Measurements from ENCODE around the gene ADAM23. TPM values are rescaled to one million over a fixed set of nuclear protein-coding genes. Genes with fewer than 3 reads are reported as not detected.

The ADAM23 gene
- total and polyA plus RNA-seq, 2 experiments from 2014 or later: 11.8 to 15.9 TPM

GRCh38 chr2:206422493-206422892 lies 20.8 kb upstream of the ADAM23 start:
- H3K4me2 ChIP-seq: no peak overlapping the region
- Mint-ChIP-seq H3K27me3 (ENCODE audit: insufficient read depth, low read depth, poor library complexity) (peaks cover 5% of the 10 kb centered on the region), H3K4me1 (no peaks in the 10 kb centered on the region), H3K27ac (no peak overlapping the region), H3K36me3 (ENCODE audit: low read depth) (peaks cover 10% of the 10 kb centered on the region), H3K9me3 (peaks cover 19% of the 10 kb centered on the region), H3K4me3 (no peak overlapping the region)
- H3K27ac ChIP-seq (ENCODE audit: low read depth): no peak overlapping the region
- no peaks in the 10 kb centered on the region for H3F3A ChIP-seq (replicated peaks; ENCODE audit: low read depth)
- H3K36me3 ChIP-seq (ENCODE audit: insufficient read depth): no peaks in the 10 kb centered on the region; the same call in 1 of the 2 replicates
- H2AFZ ChIP-seq: peak overlapping the region; percentile 2; the same call in 1 of the 2 replicates
- H3K27me3 ChIP-seq (ENCODE audit: insufficient read depth): no peaks in the 10 kb centered on the region
- 0 out of 2 replicates have a peak, but pooled peaks cover 15% of the 10 kb centered on the region for H3K9me2 ChIP-seq (ENCODE audit: insufficient read depth)
- no peak overlapping the region for H3K4me3 ChIP-seq
- no peak for DNase-seq (ENCODE audit: low spot score)
- no peaks in the 10 kb centered on the region for H3K79me2 ChIP-seq (replicated peaks; ENCODE audit: insufficient read depth)
- no peaks in the 10 kb centered on the region for H4K20me1 ChIP-seq (replicated peaks; ENCODE audit: insufficient read depth)
- TF ChIP-seq ZNF114 (CRISPR knock-in tag; IDR thresholded peaks at IDR 0.05) (no peak), ZNF331 (CRISPR knock-in tag; IDR thresholded peaks at IDR 0.05; ENCODE audit: low read depth) (no peak), NANOG (IDR thresholded peaks at IDR 0.05; ENCODE audit: borderline replicate concordance) (no peak), POLR2AphosphoS5 (IDR thresholded peaks at IDR 0.05; ENCODE audit: low read depth) (no peak), STAT1 (IDR thresholded peaks at IDR 0.05; ENCODE audit: unreplicated experiment) (no peak), EZH2phosphoT487 (IDR thresholded peaks at IDR 0.05; ENCODE audit: unreplicated experiment) (no peak), REST (IDR thresholded peaks at IDR 0.05; ENCODE audit: unreplicated experiment) (no peak), EZH2 (IDR thresholded peaks at IDR 0.05; ENCODE audit: low read depth, unreplicated experiment) (no peak), CTCF (conservative IDR thresholded peaks at IDR 0.05; ENCODE audit: low read depth in 2 of 2) (no peak), JUNB (IDR thresholded peaks at IDR 0.05; ENCODE audit: unreplicated experiment) (no peak), ZNF462 (CRISPR knock-in tag; IDR thresholded peaks at IDR 0.05) (no peak), ETS1 (IDR thresholded peaks at IDR 0.05) (no peak), CREB1 (CRISPR knock-in tag; IDR thresholded peaks at IDR 0.05; ENCODE audit: low read depth) (no peak)
- no peaks in the 10 kb centered on the region for H3K4me1 ChIP-seq (ENCODE audit: insufficient read depth)
- no peak for ATAC-seq

Measured in GM23338 (cell line).